K562 treated with DMSO at 1 percent for 48 hours (cell line): ENCODE measurements around the gene HARS2. TPM values are rescaled to one million over a fixed set of nuclear protein-coding genes. Genes with fewer than 3 reads are reported as not detected.

Experiments
- total RNA-seq: library from RNA; unstranded; fragments of 300-600 nt; gene quantifications from 2 replicates; pipeline ENCODE4 v1.2.3, GENCODE V29; 2022; ENCODE audit warnings: low replicate concordance; ENCODE audit errors: extremely low read depth

The HARS2 gene, protein sequence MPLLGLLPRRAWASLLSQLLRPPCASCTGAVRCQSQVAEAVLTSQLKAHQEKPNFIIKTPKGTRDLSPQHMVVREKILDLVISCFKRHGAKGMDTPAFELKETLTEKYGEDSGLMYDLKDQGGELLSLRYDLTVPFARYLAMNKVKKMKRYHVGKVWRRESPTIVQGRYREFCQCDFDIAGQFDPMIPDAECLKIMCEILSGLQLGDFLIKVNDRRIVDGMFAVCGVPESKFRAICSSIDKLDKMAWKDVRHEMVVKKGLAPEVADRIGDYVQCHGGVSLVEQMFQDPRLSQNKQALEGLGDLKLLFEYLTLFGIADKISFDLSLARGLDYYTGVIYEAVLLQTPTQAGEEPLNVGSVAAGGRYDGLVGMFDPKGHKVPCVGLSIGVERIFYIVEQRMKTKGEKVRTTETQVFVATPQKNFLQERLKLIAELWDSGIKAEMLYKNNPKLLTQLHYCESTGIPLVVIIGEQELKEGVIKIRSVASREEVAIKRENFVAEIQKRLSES
- not detected in 2 replicates for total RNA-seq

DNA sequence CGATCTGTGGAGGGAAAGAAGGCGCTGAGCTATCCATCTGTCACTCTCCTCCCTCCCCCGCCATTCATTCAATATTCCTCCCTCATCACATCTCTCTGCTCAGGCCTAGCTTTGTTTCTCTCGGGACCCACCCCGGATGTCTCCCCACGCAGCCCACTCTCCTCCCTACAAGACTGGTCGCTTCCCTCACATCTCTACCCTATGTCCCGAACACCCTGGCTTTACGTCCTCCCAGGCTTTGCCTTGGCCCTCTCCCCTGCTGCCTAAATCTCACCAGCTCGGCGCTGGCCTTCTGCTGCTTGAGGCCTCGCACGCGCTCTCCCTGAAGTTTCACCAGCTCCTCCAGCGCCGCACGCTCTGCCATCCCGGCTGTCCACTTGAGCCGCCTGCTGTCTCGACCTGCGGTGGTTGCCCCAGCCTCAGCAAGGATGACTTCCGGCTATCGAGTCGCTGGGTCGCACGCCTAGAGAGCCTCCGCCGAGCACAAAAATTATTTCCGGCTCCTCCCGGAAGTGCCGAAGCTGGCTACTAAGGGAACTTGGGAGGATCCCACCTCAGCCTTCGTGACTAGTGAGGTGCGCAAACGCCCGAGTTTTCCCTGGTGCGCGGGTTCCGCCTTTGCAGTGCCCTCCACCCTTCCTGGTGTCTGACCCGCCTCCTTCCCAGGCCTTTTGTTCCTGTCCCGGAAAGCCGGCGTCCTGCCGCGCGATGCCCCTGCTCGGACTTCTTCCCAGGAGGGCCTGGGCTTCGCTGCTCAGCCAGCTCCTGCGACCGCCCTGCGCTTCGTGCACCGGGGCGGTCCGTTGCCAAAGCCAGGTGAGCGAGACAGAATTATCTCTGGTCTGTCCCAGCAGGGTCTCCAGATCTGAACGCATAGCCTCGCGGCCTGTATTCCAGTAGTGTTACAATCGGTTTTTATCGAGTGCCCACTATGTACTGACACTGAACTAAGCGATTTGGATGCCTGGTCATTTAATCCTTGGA lies at the start of gene HARS2, which contains the start of gene HARS1:
Gene HARS2 (plus strand): TSS at position 515 of the 984 bp plus-strand sequence. CDS start 194 bp downstream, at position 709.
Gene HARS1 (minus strand): TSS at position 430 of the 984 bp plus-strand sequence. CDS start 66 bp downstream, at position 364.

DNA sequence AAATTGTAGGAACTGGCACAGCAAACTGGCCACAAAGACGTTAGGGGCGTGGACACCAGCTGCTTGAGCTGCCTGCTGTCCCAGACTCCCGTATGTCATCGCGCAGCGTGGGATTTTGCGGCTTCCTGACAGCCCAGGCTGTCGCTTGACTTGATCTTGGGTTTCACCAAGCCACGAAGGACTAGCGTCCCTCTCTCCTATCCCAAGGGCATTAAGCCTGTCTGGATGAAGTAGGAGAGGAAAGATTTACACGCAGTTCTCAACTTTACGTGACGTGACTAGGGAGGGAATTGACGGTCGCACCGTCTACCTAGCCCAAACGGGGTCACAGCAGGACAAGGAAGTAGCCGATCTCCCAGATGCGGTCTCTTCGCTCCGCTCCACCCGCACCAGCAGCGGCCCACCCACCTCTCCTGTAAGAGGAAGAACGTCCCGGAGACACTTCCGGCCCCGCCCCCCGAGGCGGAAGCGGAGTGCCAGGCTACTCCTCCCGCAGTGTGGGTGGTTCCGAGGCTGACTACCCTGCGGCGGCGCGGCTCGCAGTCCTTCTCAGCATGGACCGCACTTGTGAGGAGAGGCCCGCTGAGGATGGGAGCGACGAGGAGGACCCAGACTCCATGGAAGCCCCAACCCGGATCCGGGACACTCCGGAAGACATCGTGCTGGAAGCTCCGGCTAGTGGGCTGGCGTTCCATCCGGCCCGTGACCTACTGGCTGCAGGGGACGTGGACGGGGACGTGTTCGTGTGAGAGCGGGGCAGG lies 26.7 kb upstream of the HARS2 start, which contains the start of gene WDR55:
Gene WDR55 (plus strand): TSS at position 546 of the 761 bp plus-strand sequence. CDS start 9 bp downstream, at position 555.

DNA sequence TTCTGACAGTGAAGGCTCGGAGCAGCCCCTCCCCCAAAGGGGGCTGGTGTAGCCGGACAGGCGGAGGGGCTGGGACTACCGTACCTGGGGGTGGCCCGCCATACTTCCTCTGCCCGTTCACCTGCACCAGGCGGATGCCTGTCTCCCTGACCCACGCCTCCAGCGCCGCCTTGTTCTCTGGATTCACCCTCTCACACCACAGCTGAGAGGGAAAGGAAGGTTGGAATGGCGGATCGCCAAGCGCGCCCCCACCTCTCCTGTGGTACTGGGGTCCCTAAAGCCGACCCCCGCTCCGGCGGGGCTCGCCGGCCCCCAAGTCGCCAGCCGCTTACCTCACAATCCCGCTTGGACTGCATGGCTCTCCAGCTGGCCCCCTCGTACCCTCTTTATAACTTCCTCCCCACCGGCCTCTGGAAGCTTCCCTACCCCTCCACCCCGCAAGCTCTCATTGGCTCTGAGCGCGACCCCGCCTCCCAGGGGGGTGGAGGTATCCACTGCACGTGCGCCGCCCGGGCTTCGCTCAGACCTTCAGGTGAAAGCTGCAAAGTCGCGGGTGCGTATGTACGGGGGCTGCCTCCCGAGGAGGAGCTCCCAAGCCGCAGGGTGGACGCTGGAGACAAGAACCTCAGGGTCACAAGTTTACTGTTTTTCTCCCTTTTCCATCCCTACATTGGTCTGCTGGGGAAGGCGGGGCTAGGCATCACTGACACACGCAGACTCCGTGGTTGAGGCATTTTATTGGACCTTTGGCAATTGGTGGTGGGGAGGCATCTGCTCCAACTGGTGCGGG lies 17.9 kb upstream of the HARS2 start, which contains the start of gene DND1:
Gene DND1 (minus strand): TSS at position 390 of the 790 bp plus-strand sequence. CDS start 34 bp downstream, at position 356.

DNA sequence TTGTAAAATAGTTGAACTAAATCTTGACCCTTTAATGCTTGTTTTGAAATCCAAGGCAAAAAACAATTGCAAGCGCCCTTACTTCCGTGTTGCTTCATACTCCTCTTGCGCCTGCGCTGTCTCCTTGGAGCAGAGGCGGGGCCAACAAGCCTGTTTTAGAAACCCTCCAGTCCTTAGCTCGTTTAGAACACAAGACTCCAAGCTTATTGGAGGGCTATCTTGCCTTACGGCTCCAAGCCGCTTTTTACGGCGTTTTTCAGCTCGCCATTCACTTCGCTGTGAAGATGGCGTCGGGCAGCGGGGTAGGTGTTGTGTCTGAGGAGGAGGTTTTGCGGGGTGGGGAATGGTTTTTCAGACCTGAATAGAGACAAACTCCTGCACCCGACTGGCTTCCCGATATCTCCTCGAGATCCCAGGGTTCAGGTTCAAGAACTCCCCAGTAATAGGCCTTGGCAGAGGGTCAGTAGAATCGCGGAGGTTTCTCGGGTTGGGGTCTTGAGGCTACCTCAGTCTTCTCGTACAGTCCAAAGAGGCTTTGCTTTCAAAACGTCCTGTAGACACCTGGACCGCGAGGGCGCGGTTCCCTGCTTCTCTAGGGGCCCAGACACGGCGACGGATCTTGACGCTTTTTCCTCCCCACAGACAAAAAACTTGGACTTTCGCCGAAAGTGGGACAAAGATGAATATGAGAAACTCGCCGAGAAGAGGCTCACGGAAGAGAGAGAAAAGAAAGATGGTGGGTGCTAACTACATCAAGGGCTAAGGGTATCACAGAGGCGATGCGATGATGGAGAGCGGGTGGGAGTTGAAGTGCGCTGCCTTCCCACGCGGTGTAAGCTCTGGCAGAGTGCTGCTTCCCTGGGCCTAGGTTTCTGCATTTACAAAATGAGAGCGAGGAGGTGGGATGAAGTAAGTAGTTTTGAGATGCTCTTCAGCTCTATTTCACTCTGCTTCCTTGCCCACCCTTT lies 9.2 kb downstream of the HARS2 start, which contains the start of gene ZMAT2:
Gene ZMAT2 (plus strand): TSS at position 271 of the 968 bp plus-strand sequence. CDS start 14 bp downstream, at position 285.

Other genes starting within 250 kb of the HARS2 start
- gene EIF4EBP3, start 143.8 kb upstream of the HARS2 start, total RNA-seq = not detected in 2 replicates
- gene SRA1, start 134.0 kb upstream of the HARS2 start, total RNA-seq = not detected in 2 replicates
- not detected in 2 replicates for gene APBB3, start 126.9 kb upstream of the HARS2 start, total RNA-seq
- gene SLC35A4, start 126.6 kb upstream of the HARS2 start, total RNA-seq = not detected in 2 replicates
- gene CD14, start 58.3 kb upstream of the HARS2 start, total RNA-seq = not detected in 2 replicates
- gene TMCO6, start 52.0 kb upstream of the HARS2 start, total RNA-seq = not detected in 2 replicates
- gene NDUFA2, start 43.8 kb upstream of the HARS2 start, total RNA-seq = not detected in 2 replicates
- not detected in 2 replicates for gene IK, start 43.6 kb upstream of the HARS2 start, total RNA-seq
- not detected in 2 replicates for gene WDR55, start 26.6 kb upstream of the HARS2 start, total RNA-seq
- not detected in 2 replicates for gene DND1, start 17.9 kb upstream of the HARS2 start, total RNA-seq
- gene HARS1, start 85 bp upstream of the HARS2 start, total RNA-seq = not detected in 2 replicates
- not detected in 2 replicates for gene ZMAT2, start 9.0 kb downstream of the HARS2 start, total RNA-seq
- not detected in 2 replicates for gene PCDHA1, start 94.7 kb downstream of the HARS2 start, total RNA-seq
- not detected in 2 replicates for gene PCDHA2, start 103.4 kb downstream of the HARS2 start, total RNA-seq
- not detected in 2 replicates for gene PCDHA3, start 109.6 kb downstream of the HARS2 start, total RNA-seq
- gene PCDHA4, start 115.6 kb downstream of the HARS2 start, total RNA-seq = not detected in 2 replicates
- not detected in 2 replicates for gene PCDHA5, start 130.2 kb downstream of the HARS2 start, total RNA-seq
- gene PCDHA6, start 136.5 kb downstream of the HARS2 start, total RNA-seq = not detected in 2 replicates
- gene PCDHA7, start 142.8 kb downstream of the HARS2 start, total RNA-seq = not detected in 2 replicates
- not detected in 2 replicates for gene PCDHA8, start 149.7 kb downstream of the HARS2 start, total RNA-seq
- not detected in 2 replicates for gene PCDHA9, start 156.9 kb downstream of the HARS2 start, total RNA-seq
- gene PCDHA10, start 164.4 kb downstream of the HARS2 start, total RNA-seq = not detected in 2 replicates
- not detected in 2 replicates for gene PCDHA11, start 177.5 kb downstream of the HARS2 start, total RNA-seq
- not detected in 2 replicates for gene PCDHA12, start 183.9 kb downstream of the HARS2 start, total RNA-seq
- gene PCDHA13, start 190.7 kb downstream of the HARS2 start, total RNA-seq = not detected in 2 replicates
- not detected in 2 replicates for gene PCDHAC1, start 234.8 kb downstream of the HARS2 start, total RNA-seq